ENCODE measurements around the gene ATP12A. TPM values are rescaled to one million over a fixed set of nuclear protein-coding genes. Genes with fewer than 3 reads are reported as not detected.

Gene ATP12A
- total RNA-seq, 2 experiments from 2014 or later = 4.4 TPM

DNA sequence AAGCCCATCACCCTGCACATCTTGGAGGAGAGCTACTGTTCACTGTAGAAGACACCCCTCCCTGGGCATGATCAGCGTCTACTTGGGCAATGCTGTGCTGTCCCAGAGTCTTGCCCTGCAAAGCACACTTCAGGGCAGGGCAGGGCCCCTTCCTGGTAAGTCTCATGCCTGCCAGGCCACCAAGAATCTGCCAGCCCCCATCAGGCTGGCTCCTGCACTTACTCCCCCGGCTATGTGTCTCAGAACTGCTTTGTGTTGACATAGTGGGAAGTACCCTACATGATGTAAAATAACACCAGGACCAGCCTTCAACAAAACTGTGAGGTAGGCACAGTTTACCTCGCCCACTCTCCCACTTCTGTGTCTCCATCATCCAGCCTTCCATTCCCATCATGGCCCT lies 27.8 kb upstream of the ATP12A start:
- intact Hi-C loops (cut with micrococcal nuclease) = no loop called here
- TF ChIP-seq, protein P1, sequence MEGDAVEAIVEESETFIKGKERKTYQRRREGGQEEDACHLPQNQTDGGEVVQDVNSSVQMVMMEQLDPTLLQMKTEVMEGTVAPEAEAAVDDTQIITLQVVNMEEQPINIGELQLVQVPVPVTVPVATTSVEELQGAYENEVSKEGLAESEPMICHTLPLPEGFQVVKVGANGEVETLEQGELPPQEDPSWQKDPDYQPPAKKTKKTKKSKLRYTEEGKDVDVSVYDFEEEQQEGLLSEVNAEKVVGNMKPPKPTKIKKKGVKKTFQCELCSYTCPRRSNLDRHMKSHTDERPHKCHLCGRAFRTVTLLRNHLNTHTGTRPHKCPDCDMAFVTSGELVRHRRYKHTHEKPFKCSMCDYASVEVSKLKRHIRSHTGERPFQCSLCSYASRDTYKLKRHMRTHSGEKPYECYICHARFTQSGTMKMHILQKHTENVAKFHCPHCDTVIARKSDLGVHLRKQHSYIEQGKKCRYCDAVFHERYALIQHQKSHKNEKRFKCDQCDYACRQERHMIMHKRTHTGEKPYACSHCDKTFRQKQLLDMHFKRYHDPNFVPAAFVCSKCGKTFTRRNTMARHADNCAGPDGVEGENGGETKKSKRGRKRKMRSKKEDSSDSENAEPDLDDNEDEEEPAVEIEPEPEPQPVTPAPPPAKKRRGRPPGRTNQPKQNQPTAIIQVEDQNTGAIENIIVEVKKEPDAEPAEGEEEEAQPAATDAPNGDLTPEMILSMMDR (IDR thresholded peaks at IDR 0.05) = no peak
- Mint-ChIP-seq H3K27ac (no peak overlapping the region), H3K4me3 (no peak overlapping the region), H3K9me3 (no peaks in the 10 kb centered on the region), H3K27me3 (peaks cover 5% of the 10 kb centered on the region), H3K4me1 (ENCODE audit: low read depth) (peaks cover 15% of the 10 kb centered on the region), H3K36me3 (ENCODE audit: low read depth) (no peaks in the 10 kb centered on the region)
- ChIA-PET CTCF (no interaction called here), POLR2A (interaction anchor here (0.6 kb wide), 1 partner anchor 58 kb away, joined by 3 read pairs; no protein-coding TSS in a partner anchor)
- ATAC-seq = no peak
- no peak for DNase-seq

DNA sequence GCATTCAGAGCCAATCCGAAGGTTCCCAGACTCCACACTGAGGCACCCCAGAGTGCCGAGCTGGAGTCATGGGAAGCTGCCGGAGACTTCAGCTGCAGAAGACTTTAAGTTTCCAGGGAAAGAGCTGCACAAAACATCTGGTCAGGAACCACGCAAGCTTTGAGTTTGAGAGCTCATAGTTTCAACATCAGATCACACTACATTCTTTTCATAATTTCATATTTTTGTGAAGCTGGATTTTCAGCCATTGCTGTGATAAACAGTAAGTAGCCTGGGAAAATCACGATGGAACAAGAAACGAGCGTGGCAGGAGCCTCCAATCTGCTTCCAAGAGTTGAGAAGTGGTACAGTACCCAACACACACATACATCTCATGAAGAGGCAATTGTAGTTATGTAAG lies 25.5 kb upstream of the ATP12A start:
- Mint-ChIP-seq H3K4me1 (ENCODE audit: low read depth) (peaks cover 7% of the 10 kb centered on the region), H3K27ac (no peak overlapping the region), H3K4me3 (no peak overlapping the region), H3K27me3 (peaks cover 7% of the 10 kb centered on the region), H3K9me3 (no peaks in the 10 kb centered on the region), H3K36me3 (ENCODE audit: low read depth) (no peaks in the 10 kb centered on the region)
- DNase-seq = no peak
- ChIA-PET POLR2A (no interaction called here), CTCF (interaction anchor here (0.8 to 1.7 kb wide), 6 partner anchors 9 to 40 kb away, joined by 3 to 8 read pairs (median 3); no protein-coding TSS in a partner anchor)
- TF ChIP-seq, protein P1 (IDR thresholded peaks at IDR 0.05) = no peak
- intact Hi-C loops (cut with micrococcal nuclease) = no loop called here
- no peak for ATAC-seq

DNA sequence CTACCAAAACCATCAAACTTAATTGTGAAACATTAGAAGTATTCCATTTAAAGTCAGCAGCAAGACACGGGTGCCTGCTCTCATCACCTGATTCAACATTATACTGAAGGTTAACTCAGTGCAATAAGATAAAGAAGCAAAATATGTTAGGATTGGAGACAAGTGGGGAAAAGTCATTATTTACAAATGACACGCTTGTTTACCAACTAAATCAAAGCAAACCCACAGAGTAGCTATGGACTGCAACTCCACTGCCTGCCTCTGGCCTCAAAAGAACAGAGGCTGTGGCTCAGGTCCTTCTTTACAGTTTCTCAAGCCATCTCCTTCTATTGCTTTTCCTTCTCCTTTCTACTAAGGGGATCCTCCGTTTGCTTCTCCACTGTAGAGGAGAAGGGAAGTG lies 21.0 kb upstream of the ATP12A start:
- Mint-ChIP-seq H3K4me1 (ENCODE audit: low read depth) (peaks cover 7% of the 10 kb centered on the region), H3K36me3 (ENCODE audit: low read depth) (no peaks in the 10 kb centered on the region), H3K27me3 (peaks cover 11% of the 10 kb centered on the region), H3K27ac (no peak overlapping the region), H3K4me3 (no peak overlapping the region), H3K9me3 (no peaks in the 10 kb centered on the region)
- no peak for DNase-seq
- POLR2A ChIA-PET = no interaction called here
- ATAC-seq = no peak
- intact Hi-C loops (cut with micrococcal nuclease) = no loop called here
- CTCF ChIA-PET = interaction anchor here (1.0 kb wide), 1 partner anchor 17 kb away, joined by 4 read pairs; no protein-coding TSS in a partner anchor
- TF ChIP-seq, protein P1 (IDR thresholded peaks at IDR 0.05) = no peak

DNA sequence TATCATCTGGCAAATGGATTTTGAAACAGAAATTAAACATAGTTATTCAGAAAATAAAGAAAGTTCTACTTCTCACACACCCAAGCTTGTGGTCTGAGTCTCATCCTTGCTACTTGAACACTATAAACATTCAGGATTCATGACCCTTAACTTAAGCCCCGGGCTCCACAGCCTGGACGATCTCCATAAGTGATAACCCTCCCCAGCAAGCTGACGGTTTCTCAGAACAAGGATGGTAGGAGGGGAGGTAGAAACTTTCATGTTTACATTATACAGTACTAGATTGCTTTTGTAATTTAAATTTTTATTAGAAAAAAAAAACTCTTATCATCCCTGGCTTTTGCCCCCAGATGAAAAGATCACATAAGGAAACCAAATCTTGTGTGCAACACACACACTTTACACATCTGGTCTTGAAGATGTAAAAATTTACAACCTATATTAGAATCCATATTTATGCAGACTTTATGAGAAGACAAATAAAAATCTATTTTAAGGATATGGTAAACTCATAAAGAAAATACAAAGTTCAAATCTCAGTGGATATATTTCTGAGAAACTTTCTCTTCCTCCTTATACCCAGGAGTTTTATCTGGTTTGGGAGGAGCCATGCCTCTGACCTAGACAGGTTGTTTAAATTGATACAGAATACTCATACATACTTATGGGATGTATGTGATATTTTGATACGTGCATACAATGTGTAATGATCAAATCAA lies 20.0 kb upstream of the ATP12A start:
- no peak for DNase-seq
- H3K9me3 Mint-ChIP-seq = no peaks in the 10 kb centered on the region
- intact Hi-C loops (cut with micrococcal nuclease) = no loop called here
- peaks cover 7% of the 10 kb centered on the region for H3K4me1 Mint-ChIP-seq (ENCODE audit: low read depth)
- H3K4me3 Mint-ChIP-seq = no peak overlapping the region
- peaks cover 11% of the 10 kb centered on the region for H3K27me3 Mint-ChIP-seq
- TF ChIP-seq, protein P1 (IDR thresholded peaks at IDR 0.05) = no peak
- H3K27ac Mint-ChIP-seq = no peak overlapping the region
- POLR2A ChIA-PET = no interaction called here
- H3K36me3 Mint-ChIP-seq (ENCODE audit: low read depth) = no peaks in the 10 kb centered on the region
- CTCF ChIA-PET = interaction anchor here (1.4 to 1.7 kb wide), 2 partner anchors 12 to 55 kb away, joined by 3 to 5 read pairs; no protein-coding TSS in a partner anchor
- ATAC-seq = no peak

DNA sequence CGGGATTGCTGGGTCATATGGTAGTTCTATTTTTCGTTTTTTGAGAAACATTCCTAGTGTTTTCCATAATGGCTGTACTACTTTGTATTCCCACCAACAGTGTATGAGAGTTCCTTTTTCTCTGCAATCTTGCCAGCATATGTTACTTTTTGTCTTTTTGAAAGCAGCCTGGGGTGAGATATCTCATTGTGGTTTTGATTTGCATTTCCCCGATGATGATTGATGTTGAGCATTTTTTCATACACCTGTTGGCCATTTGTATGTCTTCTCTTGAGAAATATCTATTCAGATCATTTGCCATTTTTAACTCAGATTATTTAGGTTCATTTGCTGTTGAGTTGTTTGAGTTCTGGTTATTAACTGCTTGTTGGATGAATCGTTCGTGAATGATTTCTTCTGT lies 18.5 kb upstream of the ATP12A start:
- Mint-ChIP-seq H3K36me3 (ENCODE audit: low read depth) (no peaks in the 10 kb centered on the region), H3K4me3 (no peak overlapping the region)

More for the DNA sequence above, 18.5 kb upstream of the ATP12A start:
- Mint-ChIP-seq H3K27ac (no peak overlapping the region), H3K9me3 (no peaks in the 10 kb centered on the region), H3K4me1 (ENCODE audit: low read depth) (peaks cover 7% of the 10 kb centered on the region), H3K27me3 (peaks cover 9% of the 10 kb centered on the region)
- no peak for DNase-seq
- TF ChIP-seq, protein P1 (IDR thresholded peaks at IDR 0.05) = no peak
- no peak for ATAC-seq
- intact Hi-C loops (cut with micrococcal nuclease) = no loop called here
- POLR2A ChIA-PET = no interaction called here
- CTCF ChIA-PET = interaction anchor here (1.0 to 1.2 kb wide), 2 partner anchors 8 to 55 kb away, joined by 3 to 4 read pairs; no protein-coding TSS in a partner anchor
